Naive B cell (primary cell): ENCODE results near the gene ZNF277. TPM values are rescaled to one million over a fixed set of nuclear protein-coding genes. Genes with fewer than 3 reads are reported as not detected.

ENCODE experiments used
- ATAC-seq, 2 donors: fragments of 150-1000 bp; cut with Tn5 transposase; 2 replicates each; pipeline ENCODE4 v1.10.0; 2021; ENCODE audit warnings: low read depth in 2 of 2, mild to moderate bottlenecking in 2 of 2, moderate library complexity in 2 of 2
- DNase-seq: peaks from one replicate; pipeline ENCODE4 v3.0.0; 2022
- H3K27ac Mint-ChIP-seq, 6 donors: one replicate each; pipeline ENCODE4 v1.8.0; 2020 to 2022; ENCODE audit warnings: mild to moderate bottlenecking in 6 of 6, mixed read lengths in 6 of 6, moderate library complexity in 5 of 6, inconsistent platforms in 2 of 6
- H3K27me3 Mint-ChIP-seq, 3 donors: one replicate each; pipeline ENCODE4 v1.8.0; 2021 to 2022; ENCODE audit warnings: mixed read lengths in 3 of 3, mild to moderate bottlenecking in 1 of 3
- H3K36me3 Mint-ChIP-seq, 2 donors: one replicate each; pipeline ENCODE4 v1.8.0; 2020 to 2022; ENCODE audit warnings: mixed read lengths in 2 of 2, inconsistent platforms in 1 of 2, mild to moderate bottlenecking in 1 of 2
- H3K4me1 Mint-ChIP-seq, 3 donors: one replicate each; pipeline ENCODE4 v1.8.0; 2020 to 2022; ENCODE audit warnings: mixed read lengths in 3 of 3, inconsistent platforms in 1 of 3, mild to moderate bottlenecking in 1 of 3, moderate library complexity in 1 of 3
- H3K4me3 Mint-ChIP-seq, 8 donors: one replicate each; pipeline ENCODE4 v1.8.0; 2020 to 2022; ENCODE audit warnings: mild to moderate bottlenecking in 8 of 8, mixed read lengths in 8 of 8, moderate library complexity in 8 of 8, inconsistent platforms in 2 of 8
- H3K9me3 Mint-ChIP-seq, 7 donors: one replicate each; pipeline ENCODE4 v1.8.0; 2020 to 2022; ENCODE audit warnings: mixed read lengths in 7 of 7, mild to moderate bottlenecking in 5 of 7, inconsistent platforms in 2 of 7, moderate library complexity in 1 of 7
- polyA plus RNA-seq, 6 donors: library from polyadenylated mRNA; unstranded; fragments of 300-500 nt; fragmentation: Illumina TruSeq; gene quantifications; one replicate each; pipeline ENCODE4 v1.2.3, GENCODE V29; 2021; ENCODE audit warnings: low read depth in 6 of 6

ZNF277 gene
- polyA plus RNA-seq, 6 donors from 2014 or later = 13.6 to 23.8 (median 20.6) TPM

DNA sequence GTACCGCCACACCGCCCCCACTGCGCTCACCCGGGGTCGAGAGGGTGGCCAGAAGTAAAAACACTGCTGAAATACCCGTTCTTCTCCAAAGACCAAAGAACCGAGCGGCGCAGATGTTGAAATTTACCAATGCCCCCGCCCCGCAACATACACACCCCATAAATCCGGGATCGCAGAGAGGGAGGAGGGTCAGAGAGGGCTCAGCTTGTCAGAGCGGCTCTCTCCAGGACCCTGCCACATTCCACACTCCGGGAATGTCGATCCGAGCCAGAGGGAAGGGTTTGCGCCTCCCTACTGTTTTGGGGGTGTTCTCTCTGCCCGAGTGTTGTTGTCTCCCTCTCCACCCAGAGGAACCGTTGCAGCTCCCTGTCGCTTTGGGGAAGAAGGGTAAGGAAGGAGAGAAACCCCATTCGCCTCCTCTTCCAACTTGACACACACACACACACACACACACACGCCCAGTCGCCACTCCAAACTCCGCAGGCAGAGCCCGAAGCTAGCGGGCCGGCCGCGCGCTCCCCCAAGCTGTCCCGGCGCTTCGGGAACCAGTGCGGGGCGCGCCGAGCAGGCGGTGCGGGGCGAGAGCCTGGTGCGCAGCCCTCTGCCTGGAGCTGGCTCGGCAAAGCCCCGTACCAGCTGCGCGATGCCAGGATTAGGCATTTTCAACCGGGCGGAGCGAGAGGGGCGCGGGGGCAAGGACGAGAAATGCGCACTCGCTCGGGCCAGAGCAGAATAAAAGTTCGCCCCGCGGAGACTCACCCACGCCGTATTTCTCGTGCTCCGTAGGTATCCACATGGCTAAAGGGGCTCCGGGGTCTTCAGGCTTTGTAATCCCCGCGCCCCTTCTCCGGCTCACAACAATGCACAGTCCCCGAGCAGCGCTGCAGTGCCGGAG is 905 bp upstream of the ZNF277 start:
- Mint-ChIP-seq H3K27me3 (peaks cover 32 to 49% (median 42%) of the 10 kb centered on the region in 3 donors), H3K27ac (peak overlapping the region in 5 of 6 donors; percentile 45 to 92 (median 67)), H3K4me3 (peak overlapping the region; percentile 94 to 98 (median 98)), H3K9me3 (peaks cover 0 to 3% (median 0%) of the 10 kb centered on the region in 7 donors), H3K36me3 (no peaks in the 10 kb centered on the region), H3K4me1 (peaks cover 26 to 36% (median 35%) of the 10 kb centered on the region in 3 donors)
- ATAC-seq (peak; percentile 7 to 14), DNase-seq (peak; percentile 18)

DNA sequence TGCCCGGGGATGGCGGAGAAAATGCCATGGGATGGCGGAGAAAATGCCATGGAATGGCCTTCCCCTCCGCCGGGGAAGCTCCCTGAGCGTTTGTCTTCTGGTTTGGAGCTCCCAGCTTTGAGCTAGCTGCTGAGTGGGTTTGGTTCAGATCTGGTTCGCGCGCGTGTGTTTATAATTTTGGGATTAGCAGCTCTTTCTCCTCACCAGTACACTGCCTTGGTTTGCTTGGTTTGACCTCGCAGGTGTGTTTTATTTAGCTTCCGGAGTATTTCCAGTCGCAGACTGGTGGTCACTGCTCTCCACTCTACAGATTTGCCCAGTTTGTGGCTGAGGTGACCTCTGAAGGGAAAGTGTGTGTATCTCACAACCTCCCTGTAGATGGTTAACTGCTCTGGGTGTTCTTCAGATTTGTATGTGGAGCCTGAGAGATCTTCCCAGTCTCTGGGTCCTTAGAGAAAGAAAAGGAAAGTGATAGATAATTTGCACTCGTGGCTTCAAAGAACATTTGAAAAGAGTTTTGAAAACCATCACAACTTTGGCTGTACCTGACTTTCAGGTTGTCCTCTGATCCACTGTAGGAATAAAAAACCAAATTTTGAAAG is 597 bp downstream of the ZNF277 start:
- H3K27ac Mint-ChIP-seq = peak overlapping the region; percentile 76 to 97 (median 92)
- H3K27me3 Mint-ChIP-seq = peaks cover 19 to 34% (median 27%) of the 10 kb centered on the region in 3 donors
- no peak for ATAC-seq
- H3K4me1 Mint-ChIP-seq = peaks cover 38 to 44% (median 39%) of the 10 kb centered on the region in 3 donors
- H3K9me3 Mint-ChIP-seq = no peaks in the 10 kb centered on the region
- H3K4me3 Mint-ChIP-seq = peak overlapping the region; percentile 94 to 98 (median 98)
- DNase-seq = no peak
- no peaks in the 10 kb centered on the region for H3K36me3 Mint-ChIP-seq

DNA sequence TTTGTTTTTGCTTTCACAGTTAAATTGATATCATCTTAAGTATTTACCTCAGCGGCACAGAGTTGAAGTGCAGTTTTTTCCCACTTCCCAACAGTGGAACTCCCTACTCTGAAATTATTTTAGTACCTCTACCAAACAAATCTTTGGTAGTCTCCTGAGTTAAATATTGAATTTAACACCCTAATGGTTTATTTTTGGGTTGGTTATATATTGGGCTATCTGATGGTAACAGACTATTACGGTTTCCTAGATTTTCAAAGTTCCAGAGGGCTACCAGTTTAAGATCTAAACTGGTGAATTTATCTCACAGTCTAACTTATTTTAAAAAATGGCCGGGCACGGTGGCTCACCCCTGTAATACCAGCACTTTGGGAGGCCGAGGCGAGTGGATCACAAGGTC is 1.3 kb downstream of the ZNF277 start:
- H3K27me3 Mint-ChIP-seq = peaks cover 16 to 27% (median 22%) of the 10 kb centered on the region in 3 donors
- DNase-seq = no peak
- no peaks in the 10 kb centered on the region for H3K36me3 Mint-ChIP-seq
- peak overlapping the region; percentile 49 to 98 (median 97) for H3K4me3 Mint-ChIP-seq
- no peak overlapping the region for H3K27ac Mint-ChIP-seq
- no peaks in the 10 kb centered on the region for H3K9me3 Mint-ChIP-seq
- no peak for ATAC-seq
- peaks cover 39 to 47% (median 42%) of the 10 kb centered on the region in 3 donors for H3K4me1 Mint-ChIP-seq

DNA sequence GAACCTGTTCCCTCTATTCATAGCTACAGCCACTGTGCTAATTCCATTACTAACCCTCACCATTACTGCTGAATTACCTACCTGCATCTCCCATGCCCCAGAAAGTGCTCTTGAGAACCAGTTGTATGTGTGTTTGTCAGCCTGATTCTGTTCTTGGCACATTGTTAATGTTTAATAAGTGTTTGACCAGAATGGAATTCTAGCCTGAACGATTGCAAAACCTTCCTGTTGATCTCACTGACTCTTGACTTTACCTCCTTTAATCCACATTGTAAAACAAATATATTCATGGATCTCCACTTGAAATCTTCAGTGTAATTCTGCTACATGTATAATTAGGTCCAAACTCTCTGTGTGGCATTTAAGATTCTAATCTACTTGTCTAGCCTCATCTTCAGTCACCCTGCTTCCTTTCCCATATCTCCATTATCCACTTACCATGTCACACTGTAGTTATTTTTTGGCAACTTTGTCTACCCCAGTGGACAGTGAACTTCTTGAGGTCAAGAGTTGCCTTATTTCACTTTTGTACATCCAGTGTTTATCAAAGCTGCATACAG is 4.9 kb downstream of the ZNF277 start:
- H3K4me3 Mint-ChIP-seq = peak overlapping the region in 1 of 8 donors; percentile 15

DNA sequence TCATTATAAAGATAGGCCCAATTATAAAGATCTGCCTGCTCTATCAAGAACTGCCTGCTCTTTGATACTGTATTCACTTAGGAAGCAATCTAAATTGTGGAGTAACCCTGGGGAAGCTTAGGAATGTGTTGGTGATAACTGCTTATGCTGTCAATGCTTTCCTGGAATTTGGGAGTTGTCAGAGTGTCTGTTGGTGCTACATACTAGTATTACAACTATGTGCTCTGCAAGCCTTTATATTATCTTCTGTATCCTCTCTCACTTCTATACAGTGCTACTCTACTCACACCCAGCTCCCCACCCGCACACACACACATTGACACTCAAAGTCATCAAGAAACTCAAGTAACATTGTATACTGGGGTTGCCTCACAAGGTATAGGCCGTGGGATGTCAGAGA is 6.1 kb downstream of the ZNF277 start:
- Mint-ChIP-seq H3K4me1 (peaks cover 12 to 42% (median 18%) of the 10 kb centered on the region in 3 donors), H3K27ac (no peak overlapping the region), H3K9me3 (no peaks in the 10 kb centered on the region), H3K36me3 (peaks cover 0 to 10% of the 10 kb centered on the region in 2 donors), H3K4me3 (peak overlapping the region in 1 of 8 donors; percentile 5), H3K27me3 (no peaks in the 10 kb centered on the region)
- DNase-seq (no peak), ATAC-seq (no peak)

More for the DNA sequence above, 4.9 kb downstream of the ZNF277 start:
- Mint-ChIP-seq H3K27ac (no peak overlapping the region), H3K36me3 (peaks cover 0 to 2% of the 10 kb centered on the region in 2 donors), H3K9me3 (no peaks in the 10 kb centered on the region), H3K27me3 (no peaks in the 10 kb centered on the region), H3K4me1 (peaks cover 23 to 41% (median 27%) of the 10 kb centered on the region in 3 donors)
- no peak for DNase-seq
- no peak for ATAC-seq

DNA sequence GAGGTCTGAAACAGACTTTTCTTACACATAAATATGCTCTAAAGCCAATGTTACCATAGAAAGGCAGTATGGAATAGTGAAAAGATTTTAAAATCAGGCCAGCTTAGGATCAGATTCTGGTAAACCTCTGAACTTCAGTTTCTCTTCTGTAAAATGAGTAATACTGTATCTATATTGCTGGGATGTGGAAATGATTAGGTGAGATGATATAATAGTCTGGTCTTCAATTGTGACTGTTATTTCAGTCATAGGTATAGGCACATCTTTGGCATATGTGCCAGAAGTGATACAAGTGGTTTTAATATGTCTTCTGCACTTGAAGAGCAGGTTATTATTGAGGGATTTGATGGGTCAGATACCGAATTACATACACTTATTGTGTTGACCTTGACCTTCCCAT is 7.2 kb downstream of the ZNF277 start:
- Mint-ChIP-seq H3K4me1 (peaks cover 8 to 52% (median 26%) of the 10 kb centered on the region in 3 donors), H3K27ac (no peak overlapping the region), H3K27me3 (no peaks in the 10 kb centered on the region), H3K4me3 (no peak overlapping the region), H3K36me3 (peaks cover 0 to 10% of the 10 kb centered on the region in 2 donors), H3K9me3 (no peaks in the 10 kb centered on the region)
- ATAC-seq (no peak), DNase-seq (no peak)

DNA sequence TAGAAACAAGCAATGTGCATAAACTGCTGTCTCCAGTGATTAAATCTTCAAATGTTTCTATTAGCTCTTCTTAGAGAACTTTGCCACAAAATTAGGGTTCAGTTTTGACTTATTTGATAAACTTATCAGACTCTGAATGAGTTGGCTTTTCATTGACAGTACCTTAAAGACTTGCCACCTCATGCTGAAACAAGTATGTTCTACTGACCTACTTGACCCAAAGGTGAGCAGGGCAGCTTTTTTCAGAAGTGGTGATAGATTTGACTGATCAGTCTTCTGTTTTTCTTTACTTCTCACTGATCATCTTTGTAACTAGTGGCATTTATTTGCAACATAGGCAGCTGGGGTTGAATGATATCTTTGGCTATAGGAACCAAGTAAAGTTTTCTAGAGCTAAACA is 7.8 kb downstream of the ZNF277 start:
- H3K27me3 Mint-ChIP-seq = no peaks in the 10 kb centered on the region
- no peaks in the 10 kb centered on the region for H3K9me3 Mint-ChIP-seq
- H3K27ac Mint-ChIP-seq = no peak overlapping the region
- peaks cover 0 to 10% of the 10 kb centered on the region in 2 donors for H3K36me3 Mint-ChIP-seq
- no peak overlapping the region for H3K4me3 Mint-ChIP-seq
- DNase-seq (no peak), ATAC-seq (no peak)
- H3K4me1 Mint-ChIP-seq = peaks cover 8 to 57% (median 26%) of the 10 kb centered on the region in 3 donors

DNA sequence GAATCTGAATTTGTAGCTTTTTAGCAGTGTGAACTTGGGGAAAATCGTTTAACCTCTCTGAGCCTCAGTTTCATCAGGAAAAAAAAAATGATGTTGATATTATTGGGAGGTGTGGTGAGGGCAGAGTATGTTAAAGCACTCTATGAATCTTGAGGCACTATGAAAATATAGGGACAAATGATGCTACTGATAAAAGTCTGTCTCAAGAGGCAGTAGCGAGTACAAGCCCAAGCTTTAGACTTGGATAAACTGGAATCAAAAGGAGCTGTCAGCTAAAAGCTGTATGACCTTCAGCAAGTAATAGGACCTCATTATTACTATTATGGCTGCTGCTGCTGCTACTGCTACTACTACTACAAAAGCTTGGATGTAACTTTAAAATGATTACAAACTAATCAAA is 8.4 kb downstream of the ZNF277 start:
- H3K36me3 Mint-ChIP-seq = peaks cover 0 to 10% of the 10 kb centered on the region in 2 donors
- H3K4me3 Mint-ChIP-seq = no peak overlapping the region
- peaks cover 11 to 60% (median 26%) of the 10 kb centered on the region in 3 donors for H3K4me1 Mint-ChIP-seq
- ATAC-seq = no peak
- no peak overlapping the region for H3K27ac Mint-ChIP-seq
- no peak for DNase-seq
- H3K27me3 Mint-ChIP-seq = no peaks in the 10 kb centered on the region
- H3K9me3 Mint-ChIP-seq = no peaks in the 10 kb centered on the region

DNA sequence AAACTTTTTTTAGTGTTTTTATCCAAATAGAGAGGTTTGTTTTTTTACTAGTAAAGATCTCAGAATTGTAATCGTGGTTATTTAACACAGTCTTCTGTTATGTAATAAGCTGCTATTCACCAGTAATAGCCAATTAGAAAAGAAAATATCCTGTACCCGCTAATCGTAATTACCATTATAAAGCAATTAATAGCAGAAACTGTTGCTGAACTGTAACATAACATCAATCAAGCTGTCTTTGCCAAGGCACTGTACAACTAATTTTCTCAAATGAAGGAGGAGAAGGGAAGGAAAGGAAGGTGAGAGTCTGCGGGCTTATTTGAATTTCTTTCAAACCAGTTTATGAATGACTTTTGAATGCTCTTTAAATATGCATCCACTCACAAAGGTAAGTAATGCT is 9.3 kb downstream of the ZNF277 start:
- no peak for ATAC-seq
- peaks cover 14 to 59% (median 26%) of the 10 kb centered on the region in 3 donors for H3K4me1 Mint-ChIP-seq
- H3K4me3 Mint-ChIP-seq = no peak overlapping the region
- H3K9me3 Mint-ChIP-seq = no peaks in the 10 kb centered on the region
- peak overlapping the region in 2 of 6 donors; percentile 16 to 79 for H3K27ac Mint-ChIP-seq
- DNase-seq = no peak
- no peaks in the 10 kb centered on the region for H3K27me3 Mint-ChIP-seq
- H3K36me3 Mint-ChIP-seq = peaks cover 0 to 10% of the 10 kb centered on the region in 2 donors

DNA sequence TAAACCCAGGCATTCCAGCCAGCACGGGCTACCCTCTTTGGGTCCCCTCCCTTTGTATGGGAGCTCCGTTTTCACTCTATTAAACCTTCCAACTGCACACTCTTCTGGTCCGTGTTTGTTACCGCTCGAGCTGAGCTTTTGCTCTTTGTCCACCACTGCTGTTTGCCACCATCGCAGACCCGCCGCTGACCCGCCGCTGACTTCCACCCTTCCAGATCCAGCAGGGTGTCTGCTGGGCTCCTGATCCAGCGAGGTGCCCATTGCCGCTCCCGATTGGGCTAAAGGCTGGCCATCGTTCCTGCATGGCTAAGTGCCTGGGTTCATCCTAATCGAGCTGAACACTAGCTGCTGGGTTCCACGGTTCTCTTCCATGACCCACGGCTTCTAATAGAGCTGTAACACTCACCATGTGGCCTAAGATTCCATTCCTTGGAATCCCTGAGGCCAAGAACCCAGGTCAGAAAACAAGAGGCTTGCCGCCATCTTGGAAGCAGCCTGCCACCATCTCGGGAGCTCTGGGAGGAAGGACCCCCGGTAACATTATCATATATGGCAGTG is 14.5 kb downstream of the ZNF277 start:
- H3K4me3 Mint-ChIP-seq = peak overlapping the region in 1 of 8 donors; percentile 62
- peaks cover 15 to 50% (median 29%) of the 10 kb centered on the region in 3 donors for H3K4me1 Mint-ChIP-seq
- peaks cover 0 to 2% (median 0%) of the 10 kb centered on the region in 7 donors for H3K9me3 Mint-ChIP-seq
- no peak for DNase-seq
- peaks cover 0 to 20% of the 10 kb centered on the region in 2 donors for H3K36me3 Mint-ChIP-seq
- no peak for ATAC-seq
- H3K27me3 Mint-ChIP-seq = no peaks in the 10 kb centered on the region
- peak overlapping the region in 2 of 6 donors; percentile 17 for H3K27ac Mint-ChIP-seq

DNA sequence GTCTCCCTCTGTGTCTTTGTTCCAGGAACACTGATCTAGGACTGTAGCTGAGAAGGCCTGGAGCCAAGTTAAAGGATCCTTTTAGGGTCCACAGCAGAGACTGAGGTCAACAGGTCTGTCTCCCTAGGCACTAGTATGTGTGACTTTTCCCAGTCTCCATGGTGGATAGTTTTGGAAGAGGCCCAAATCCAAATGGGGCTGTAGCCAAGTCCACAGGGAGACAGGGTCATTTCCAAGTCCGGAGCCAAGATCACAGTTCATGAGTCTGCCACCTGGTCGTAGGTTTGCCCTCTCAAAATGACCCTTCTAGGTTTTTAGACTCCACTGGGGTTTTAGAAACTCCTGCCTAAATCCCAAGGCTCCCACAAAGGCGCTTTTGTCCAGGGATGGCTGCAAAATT is 16.8 kb downstream of the ZNF277 start:
- Mint-ChIP-seq H3K27ac (no peak overlapping the region), H3K36me3 (peaks cover 0 to 15% of the 10 kb centered on the region in 2 donors), H3K4me1 (peaks cover 15 to 35% (median 26%) of the 10 kb centered on the region in 3 donors), H3K9me3 (peaks cover 0 to 2% (median 0%) of the 10 kb centered on the region in 7 donors), H3K27me3 (no peaks in the 10 kb centered on the region), H3K4me3 (no peak overlapping the region)
- DNase-seq (no peak), ATAC-seq (no peak)

DNA sequence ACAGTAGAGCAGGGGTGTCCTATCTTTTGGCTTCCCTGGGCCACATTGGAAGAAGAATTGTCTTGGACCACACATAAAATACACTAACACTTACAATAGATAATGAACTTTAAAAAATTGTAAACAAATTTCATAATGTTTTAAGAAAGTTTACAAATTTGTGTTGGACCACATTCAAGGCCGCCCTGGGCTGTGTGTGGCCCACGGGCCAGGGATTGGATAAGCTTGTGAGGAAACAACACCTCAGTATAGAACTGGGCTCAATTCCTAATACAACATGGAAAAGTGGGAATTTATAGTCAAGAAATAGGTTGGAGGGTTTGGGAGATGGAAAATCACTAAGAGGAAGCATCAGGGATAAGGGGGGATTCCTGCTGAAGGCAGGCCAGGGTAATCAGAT is 17.7 kb downstream of the ZNF277 start:
- Mint-ChIP-seq H3K27me3 (no peaks in the 10 kb centered on the region), H3K36me3 (peaks cover 0 to 15% of the 10 kb centered on the region in 2 donors), H3K4me1 (peaks cover 12 to 27% (median 26%) of the 10 kb centered on the region in 3 donors), H3K27ac (no peak overlapping the region), H3K9me3 (peaks cover 0 to 2% (median 0%) of the 10 kb centered on the region in 7 donors), H3K4me3 (no peak overlapping the region)
- ATAC-seq (no peak), DNase-seq (no peak)

DNA sequence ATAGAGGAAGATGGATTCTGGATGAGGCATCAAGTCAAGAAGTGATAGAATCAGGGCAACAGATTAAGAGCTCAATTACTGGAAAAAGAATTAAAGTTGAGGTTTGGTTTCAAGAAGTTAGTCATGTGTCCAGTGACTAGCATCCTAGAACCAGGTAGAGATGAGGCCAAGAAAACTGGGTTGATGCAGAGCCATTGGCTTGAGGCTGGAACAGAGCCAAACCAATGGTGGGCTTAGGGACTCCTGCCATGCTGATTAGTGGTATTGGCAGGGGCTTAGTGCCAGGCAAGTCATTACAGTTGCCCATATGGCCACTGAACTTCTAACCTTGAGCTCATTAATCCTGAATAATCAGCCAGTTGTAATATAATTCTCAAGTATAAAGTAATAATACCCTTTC is 18.5 kb downstream of the ZNF277 start:
- peaks cover 0 to 2% (median 0%) of the 10 kb centered on the region in 7 donors for H3K9me3 Mint-ChIP-seq
- peaks cover 12 to 24% (median 23%) of the 10 kb centered on the region in 3 donors for H3K4me1 Mint-ChIP-seq
- no peak for DNase-seq
- peaks cover 0 to 15% of the 10 kb centered on the region in 2 donors for H3K36me3 Mint-ChIP-seq
- no peak for ATAC-seq
- no peak overlapping the region for H3K4me3 Mint-ChIP-seq
- H3K27me3 Mint-ChIP-seq = no peaks in the 10 kb centered on the region
- no peak overlapping the region for H3K27ac Mint-ChIP-seq
